Activated CD4-positive, CD25-positive, alpha-beta regulatory T cell (primary cell): ENCODE measurements around the gene PLEKHA4.

Experiments used
- DNase-seq, 4 experiments: peaks; one replicate each; lab custom pipeline; 2025; lab: John Stamatoyannopoulos, UW

The PLEKHA4 gene

GRCh38 chr19:48830088-48830487 is 38.3 kb downstream of the PLEKHA4 start:
- no peak for DNase-seq

- no peak for DNase-seq
These were observed 41.8 kb downstream of the PLEKHA4 start for GRCh38 chr19:48826606-48827020.

GRCh38 chr19:48822514-48822913 is 45.9 kb downstream of the PLEKHA4 start:
- no peak for DNase-seq

- DNase-seq = no peak
These were observed 46.8 kb downstream of the PLEKHA4 start for GRCh38 chr19:48821633-48822032.

- DNase-seq = no peak
These were observed 49.0 kb downstream of the PLEKHA4 start for GRCh38 chr19:48819366-48819816.

- DNase-seq = no peak
These were observed 50.1 kb downstream of the PLEKHA4 start for GRCh38 chr19:48818234-48818820.

GRCh38 chr19:48817585-48818124 is 50.8 kb downstream of the PLEKHA4 start:
- no peak for DNase-seq

- DNase-seq = no peak
These were observed 52.4 kb downstream of the PLEKHA4 start for GRCh38 chr19:48815870-48816501.

- DNase-seq = no peak
These were observed 53.5 kb downstream of the PLEKHA4 start for GRCh38 chr19:48814895-48815294.

GRCh38 chr19:48813123-48813913 is 55.1 kb downstream of the PLEKHA4 start:
- DNase-seq = no peak

GRCh38 chr19:48812094-48812929 is 56.1 kb downstream of the PLEKHA4 start:
- DNase-seq = peak in 2 of 4 experiments; percentile 39 to 42

- no peak for DNase-seq
These were observed 58.3 kb downstream of the PLEKHA4 start for GRCh38 chr19:48810151-48810550.

GRCh38 chr19:48807590-48808308 is 60.7 kb downstream of the PLEKHA4 start:
- DNase-seq = no peak

GRCh38 chr19:48806818-48807589 is 61.4 kb downstream of the PLEKHA4 start:
- no peak for DNase-seq

- DNase-seq = no peak
These were observed 61.9 kb downstream of the PLEKHA4 start for GRCh38 chr19:48806518-48806817.

GRCh38 chr19:48805452-48805851 is 63.0 kb downstream of the PLEKHA4 start:
- no peak for DNase-seq

- DNase-seq = no peak
These were observed 63.9 kb downstream of the PLEKHA4 start for GRCh38 chr19:48804496-48804895.

GRCh38 chr19:48802623-48803022 is 65.8 kb downstream of the PLEKHA4 start:
- no peak for DNase-seq

- no peak for DNase-seq
These were observed 68.8 kb downstream of the PLEKHA4 start for GRCh38 chr19:48799358-48800300.
